Dermis blood vessel endothelial cell (primary cell): Measurements from ENCODE around the gene GDF2. TPM values are rescaled to one million over a fixed set of nuclear protein-coding genes. Genes with fewer than 3 reads are reported as not detected.

Experiments
- DNase-seq: peaks from one replicate; pipeline ENCODE4 v3.0.0; 2010
- total RNA-seq: library from RNA; depleted of rRNA; stranded (reverse); fragments of >200 nt; gene quantifications from 2 replicates; pipeline ENCODE4 v1.2.3, GENCODE V29; 2014

Gene GDF2
- total RNA-seq, 1 donor from 2014 or later = not detected

GRCh38 chr10:47371629-47372485, 49.6 kb downstream of the GDF2 start:
- no peak for DNase-seq

DNA sequence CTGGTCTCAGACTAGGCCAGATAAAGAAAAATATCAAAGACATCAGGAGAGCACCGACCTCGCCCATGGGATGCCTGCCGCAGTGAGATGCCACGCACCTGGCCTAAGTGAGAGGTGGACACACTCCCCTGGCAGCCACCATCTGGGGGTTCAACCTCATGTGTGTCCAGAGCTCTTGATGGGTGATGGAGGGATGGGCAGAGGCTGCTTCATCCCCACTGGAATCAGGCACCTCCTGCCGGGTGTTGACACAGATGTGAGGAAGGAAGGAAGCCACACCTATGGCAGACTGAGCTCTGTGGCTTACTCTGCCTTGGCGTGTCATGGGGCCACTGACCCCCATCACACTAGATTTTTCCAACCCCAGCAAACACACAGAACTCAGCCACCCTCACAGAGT, 50.5 kb downstream of the GDF2 start:
- DNase-seq = no peak

GRCh38 chr10:47374611-47375536, 52.6 kb downstream of the GDF2 start:
- no peak for DNase-seq

GRCh38 chr10:47376522-47377220, 54.4 kb downstream of the GDF2 start:
- DNase-seq = no peak

Other genes with a start within 250 kb of the GDF2 start
- not detected in 2 replicates for gene GDF10, start 22.3 kb upstream of the GDF2 start, total RNA-seq
- gene RBP3, start 25.9 kb downstream of the GDF2 start, total RNA-seq = not detected in 2 replicates
- under 0.01 and 0.28 TPM in 2 replicates for gene ZNF488, start 61.8 kb downstream of the GDF2 start, total RNA-seq
- not detected in 2 replicates for gene ANXA8, start 161.7 kb downstream of the GDF2 start, total RNA-seq
- gene FAM25G, start 169.2 kb downstream of the GDF2 start, total RNA-seq = not detected in 2 replicates
- 1.7 and 2.2 TPM in 2 replicates for gene AGAP9, start 201.2 kb downstream of the GDF2 start, total RNA-seq